OCI-LY3 (cell line): ENCODE data around the gene AKAP17A.

Experiments used
- H2AFZ ChIP-seq: fragments of 200-600, 300-600 bp; shearing (Covaris generic); 2 replicates; pipeline ENCODE4 v1.6.0; 2014; ENCODE audit warnings: antibody characterized with exemption, low read depth, low read length
- H3K27ac ChIP-seq: fragments of 200-600, 300-600 bp; sonication (generic); 2 replicates; pipeline ENCODE4 v1.5.1; 2014; ENCODE audit warnings: mild to moderate bottlenecking, low read length, moderate library complexity, mixed read lengths
- H3K27me3 ChIP-seq: fragments of 200-600, 300-600 bp; sonication (generic); 2 replicates; pipeline ENCODE4 v1.6.1; 2014; ENCODE audit warnings: low read depth, low read length, mixed read lengths
- H3K36me3 ChIP-seq: fragments of 200-600, 300-600 bp; sonication (generic); replicated peaks from 2 replicates; pipeline ENCODE3; 2014; ENCODE audit warnings: low read depth, low read length, mixed read lengths
- H3K4me1 ChIP-seq: fragments of 300-600, 200-600 bp; sonication (generic); 2 replicates; pipeline ENCODE4 v1.6.1; 2014; ENCODE audit warnings: low read length, mixed read lengths
- H3K4me2 ChIP-seq: fragments of 200-600, 300-600 bp; sonication (generic); 2 replicates; pipeline ENCODE4 v1.6.1; 2014; ENCODE audit warnings: low read length, mixed read lengths
- H3K4me3 ChIP-seq: fragments of 300-600, 200-600 bp; sonication (generic); 2 replicates; pipeline ENCODE4 v1.5.1; 2014; ENCODE audit warnings: antibody characterized with exemption, mild to moderate bottlenecking, low read length, moderate library complexity
- H3K79me2 ChIP-seq: fragments of 300-600, 200-600 bp; shearing (Covaris generic); 2 replicates; pipeline ENCODE4 v1.6.1; 2014; ENCODE audit warnings: mild to moderate bottlenecking, low read length, mixed read lengths
- H3K9ac ChIP-seq: fragments of 300-600, 200-600 bp; shearing (Covaris generic); 2 replicates; pipeline ENCODE4 v1.6.0; 2014; ENCODE audit warnings: mild to moderate bottlenecking, low read length, moderate library complexity
- H3K9me3 ChIP-seq: fragments of 200-600, 300-600 bp; shearing (Covaris generic); 2 replicates; pipeline ENCODE4 v1.6.1; 2014; ENCODE audit warnings: low read length, mixed read lengths; ENCODE audit not compliant: insufficient read depth
- H4K20me1 ChIP-seq: fragments of 200-600, 300-600 bp; sonication (generic); 2 replicates; pipeline ENCODE4 v1.6.1; 2016; ENCODE audit warnings: low read length, mixed read lengths; ENCODE audit not compliant: insufficient read depth
- EZH2phosphoT487 ChIP-seq: fragments of 200-600 bp; shearing (Covaris generic); IDR thresholded peaks from 2 replicates; pipeline ENCODE4 v1.6.1; 2018; ENCODE audit warnings: antibody characterized with exemption, mixed run types, low read depth
- TF ChIP-seq, protein P1 (sequence below): fragments of 200-600, 300-600 bp; sonication (generic); IDR thresholded peaks from 2 replicates; pipeline ENCODE4 v1.5.1; 2014; ENCODE audit warnings: antibody characterized with exemption, low read length, low read depth

Gene AKAP17A

DNA sequence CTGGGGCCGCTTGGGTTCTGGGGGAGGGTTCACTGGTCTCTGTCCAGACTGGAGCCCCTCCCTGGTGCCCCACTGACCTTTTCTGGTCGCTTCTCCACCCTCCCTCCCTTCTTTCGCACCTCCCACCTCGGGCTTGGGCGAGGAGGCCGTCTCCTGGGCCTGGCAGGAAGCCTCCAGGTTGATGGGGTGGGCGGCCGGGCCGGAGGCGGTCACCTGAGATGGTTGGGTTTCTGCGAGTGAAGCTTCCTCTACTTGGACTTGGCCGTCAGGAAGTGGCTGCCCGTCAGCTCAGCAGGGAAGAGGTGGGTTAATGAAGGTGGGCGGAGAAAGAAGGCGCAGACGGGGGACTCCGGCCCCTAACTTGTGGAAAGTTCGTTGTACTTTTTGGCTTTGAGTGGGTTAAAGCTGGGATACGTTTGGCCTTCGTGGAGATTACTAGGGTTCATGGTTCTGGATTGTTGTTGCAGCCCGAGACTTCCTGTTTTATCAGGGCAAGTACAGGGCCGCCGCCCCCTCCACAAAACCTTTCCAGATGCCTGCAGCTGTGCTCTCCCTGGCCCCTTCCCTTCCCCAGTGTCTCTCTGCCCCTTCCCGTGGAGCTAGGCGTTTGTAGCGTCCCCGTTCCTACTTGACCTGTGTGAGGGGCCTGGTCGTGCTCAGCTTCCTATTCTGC, 1.2 kb downstream of the AKAP17A start:
- H3K4me3 ChIP-seq: peak overlapping the region; percentile 95
- H3K27me3 ChIP-seq: no peaks in the 10 kb centered on the region
- H2AFZ ChIP-seq: no peak overlapping the region
- H3K4me2 ChIP-seq: peak overlapping the region; percentile 91
- peaks cover 59% of the 10 kb centered on the region for H3K79me2 ChIP-seq
- TF ChIP-seq, protein P1, sequence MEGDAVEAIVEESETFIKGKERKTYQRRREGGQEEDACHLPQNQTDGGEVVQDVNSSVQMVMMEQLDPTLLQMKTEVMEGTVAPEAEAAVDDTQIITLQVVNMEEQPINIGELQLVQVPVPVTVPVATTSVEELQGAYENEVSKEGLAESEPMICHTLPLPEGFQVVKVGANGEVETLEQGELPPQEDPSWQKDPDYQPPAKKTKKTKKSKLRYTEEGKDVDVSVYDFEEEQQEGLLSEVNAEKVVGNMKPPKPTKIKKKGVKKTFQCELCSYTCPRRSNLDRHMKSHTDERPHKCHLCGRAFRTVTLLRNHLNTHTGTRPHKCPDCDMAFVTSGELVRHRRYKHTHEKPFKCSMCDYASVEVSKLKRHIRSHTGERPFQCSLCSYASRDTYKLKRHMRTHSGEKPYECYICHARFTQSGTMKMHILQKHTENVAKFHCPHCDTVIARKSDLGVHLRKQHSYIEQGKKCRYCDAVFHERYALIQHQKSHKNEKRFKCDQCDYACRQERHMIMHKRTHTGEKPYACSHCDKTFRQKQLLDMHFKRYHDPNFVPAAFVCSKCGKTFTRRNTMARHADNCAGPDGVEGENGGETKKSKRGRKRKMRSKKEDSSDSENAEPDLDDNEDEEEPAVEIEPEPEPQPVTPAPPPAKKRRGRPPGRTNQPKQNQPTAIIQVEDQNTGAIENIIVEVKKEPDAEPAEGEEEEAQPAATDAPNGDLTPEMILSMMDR: no peak
- no peak for TF ChIP-seq EZH2phosphoT487
- H3K9me3 ChIP-seq: no peaks in the 10 kb centered on the region
- peaks cover 47% of the 10 kb centered on the region for H4K20me1 ChIP-seq
- peaks cover 44% of the 10 kb centered on the region for H3K36me3 ChIP-seq
- H3K9ac ChIP-seq: peak overlapping the region; percentile 96
- peak overlapping the region; percentile 60 for H3K27ac ChIP-seq
- peaks cover 21% of the 10 kb centered on the region for H3K4me1 ChIP-seq

DNA sequence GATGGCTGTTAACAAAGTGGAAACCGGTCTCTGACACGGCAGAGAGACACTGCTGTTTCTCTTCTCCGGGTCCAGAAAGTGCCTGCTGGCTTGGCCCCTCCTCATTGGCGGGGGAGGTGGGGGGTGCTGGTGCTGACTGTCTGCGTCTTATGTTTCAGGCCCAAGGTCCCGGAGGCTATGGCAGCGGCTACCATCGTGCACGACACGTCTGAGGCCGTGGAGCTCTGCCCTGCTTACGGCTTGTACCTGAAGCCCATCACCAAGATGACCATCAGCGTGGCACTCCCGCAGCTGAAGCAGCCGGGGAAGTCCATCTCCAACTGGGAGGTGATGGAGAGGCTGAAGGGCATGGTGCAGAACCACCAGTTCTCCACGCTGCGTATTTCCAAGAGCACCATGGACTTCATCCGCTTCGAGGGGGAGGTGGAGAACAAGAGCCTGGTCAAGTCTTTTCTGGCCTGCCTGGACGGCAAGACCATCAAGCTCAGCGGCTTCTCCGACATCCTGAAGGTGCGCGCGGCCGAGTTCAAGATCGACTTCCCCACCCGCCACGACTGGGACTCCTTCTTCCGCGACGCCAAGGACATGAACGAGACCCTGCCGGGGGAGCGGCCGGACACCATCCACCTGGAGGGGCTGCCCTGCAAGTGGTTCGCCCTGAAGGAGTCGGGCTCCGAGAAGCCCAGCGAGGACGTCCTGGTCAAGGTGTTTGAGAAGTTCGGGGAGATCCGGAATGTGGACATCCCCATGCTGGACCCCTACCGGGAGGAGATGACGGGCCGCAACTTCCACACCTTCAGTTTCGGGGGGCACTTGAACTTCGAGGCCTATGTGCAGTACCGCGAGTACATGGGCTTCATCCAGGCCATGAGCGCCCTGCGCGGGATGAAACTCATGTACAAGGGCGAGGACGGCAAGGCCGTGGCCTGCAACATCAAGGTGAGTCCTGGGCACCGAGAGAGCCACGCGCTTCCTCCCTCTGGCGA, 2.2 kb downstream of the AKAP17A start:
- H3K4me2 ChIP-seq: peak overlapping the region; percentile 91
- H3K36me3 ChIP-seq: peaks cover 54% of the 10 kb centered on the region
- H3K27ac ChIP-seq: peak overlapping the region; percentile 60
- H3K9ac ChIP-seq: peak overlapping the region; percentile 96
- peaks cover 69% of the 10 kb centered on the region for H3K79me2 ChIP-seq
- H3K4me3 ChIP-seq: peak overlapping the region; percentile 95
- H3K4me1 ChIP-seq: peaks cover 21% of the 10 kb centered on the region
- no peaks in the 10 kb centered on the region for H3K27me3 ChIP-seq
- H4K20me1 ChIP-seq: peaks cover 56% of the 10 kb centered on the region
- TF ChIP-seq, protein P1: no peak
- no peak for TF ChIP-seq EZH2phosphoT487
- H2AFZ ChIP-seq: no peak overlapping the region
- no peaks in the 10 kb centered on the region for H3K9me3 ChIP-seq

DNA sequence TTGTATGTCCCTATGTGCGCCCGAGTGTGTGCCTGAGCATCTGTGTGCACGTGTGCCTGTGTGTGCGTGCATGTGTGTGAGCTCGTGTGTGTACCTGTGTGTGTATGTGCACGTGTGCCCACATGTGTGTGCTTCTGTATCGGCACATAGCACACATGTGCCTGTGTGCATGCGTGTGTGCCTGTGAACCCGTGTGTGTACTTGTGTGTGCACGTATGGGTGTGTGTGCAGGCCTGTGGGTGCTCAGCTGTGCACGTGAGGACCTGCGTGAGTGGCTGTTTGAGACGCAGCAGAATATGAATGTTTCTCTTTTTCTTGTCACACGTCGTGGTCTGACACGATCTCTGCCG, 4.3 kb downstream of the AKAP17A start:
- Histone ChIP-seq H3K4me1 (peaks cover 7% of the 10 kb centered on the region), H3K27ac (no peak overlapping the region), H4K20me1 (peaks cover 59% of the 10 kb centered on the region), H3K9ac (no peak overlapping the region), H2AFZ (no peak overlapping the region), H3K27me3 (no peaks in the 10 kb centered on the region), H3K9me3 (no peaks in the 10 kb centered on the region), H3K4me2 (no peak overlapping the region), H3K79me2 (peaks cover 71% of the 10 kb centered on the region), H3K36me3 (peaks cover 75% of the 10 kb centered on the region), H3K4me3 (no peak overlapping the region)
- TF ChIP-seq, protein P1: no peak
- no peak for TF ChIP-seq EZH2phosphoT487
